Measurements from ENCODE around the gene REPS1.
"Not testable (repeated sequence)": the region's sequence is repeated elsewhere in the genome, so short reads cannot be mapped to it uniquely, and the experiment has no call there.

Gene REPS1

GRCh38 chr6:138997136-138997535, 9.1 kb upstream of the REPS1 start:
- no peak for FAIRE-seq
- DNase-seq (ENCODE audit: insufficient read length), result no peak
- TF ChIP-seq TAF1 (IDR thresholded peaks at IDR 0.05; ENCODE audit: borderline replicate concordance, low read depth, low read length), result no peak
- TF ChIP-seq POLR2AphosphoS5 (IDR thresholded peaks at IDR 0.05; ENCODE audit: low read depth, low read length), result no peak
- TF ChIP-seq POLR2A (IDR thresholded peaks at IDR 0.05; ENCODE audit: low read depth, low read length), result no peak

- no peak for DNase-seq (ENCODE audit: insufficient read length)
- TF ChIP-seq POLR2AphosphoS5 (IDR thresholded peaks at IDR 0.05; ENCODE audit: low read depth, low read length) (no peak), TAF1 (IDR thresholded peaks at IDR 0.05; ENCODE audit: borderline replicate concordance, low read depth, low read length) (no peak), POLR2A (IDR thresholded peaks at IDR 0.05; ENCODE audit: low read depth, low read length) (no peak)
- FAIRE-seq, result no peak
These were observed 8.5 kb upstream of the REPS1 start for GRCh38 chr6:138996524-138996923.

- not testable (repeated sequence) for FAIRE-seq; DNase-seq (ENCODE audit: insufficient read length)
These were observed 5.4 kb upstream of the REPS1 start for GRCh38 chr6:138993410-138993809.

- not testable (repeated sequence) for FAIRE-seq; DNase-seq (ENCODE audit: insufficient read length)
These were observed 4.9 kb upstream of the REPS1 start for GRCh38 chr6:138992965-138993364.

- no peak for DNase-seq (ENCODE audit: insufficient read length)
- no peak for FAIRE-seq
- TF ChIP-seq POLR2A (IDR thresholded peaks at IDR 0.05; ENCODE audit: low read depth, low read length) (no peak), POLR2AphosphoS5 (IDR thresholded peaks at IDR 0.05; ENCODE audit: low read depth, low read length) (no peak), TAF1 (IDR thresholded peaks at IDR 0.05; ENCODE audit: borderline replicate concordance, low read depth, low read length) (no peak)
These were observed 3.2 kb upstream of the REPS1 start for GRCh38 chr6:138991206-138991605.

GRCh38 chr6:138989098-138989983, 1.3 kb upstream of the REPS1 start:
- no peak for FAIRE-seq
- TF ChIP-seq TAF1 (IDR thresholded peaks at IDR 0.05; ENCODE audit: borderline replicate concordance, low read depth, low read length) (no peak), POLR2AphosphoS5 (IDR thresholded peaks at IDR 0.05; ENCODE audit: low read depth, low read length) (no peak), POLR2A (IDR thresholded peaks at IDR 0.05; ENCODE audit: low read depth, low read length) (no peak)
- no peak for DNase-seq (ENCODE audit: insufficient read length)

- TF ChIP-seq POLR2AphosphoS5 (IDR thresholded peaks at IDR 0.05; ENCODE audit: low read depth, low read length) (no peak), POLR2A (IDR thresholded peaks at IDR 0.05; ENCODE audit: low read depth, low read length) (no peak), TAF1 (IDR thresholded peaks at IDR 0.05; ENCODE audit: borderline replicate concordance, low read depth, low read length) (no peak)
- DNase-seq (ENCODE audit: insufficient read length), result no peak
- FAIRE-seq, result no peak
These were observed 399 bp upstream of the REPS1 start for GRCh38 chr6:138988469-138988834.

- TF ChIP-seq POLR2A (IDR thresholded peaks at IDR 0.05; ENCODE audit: low read depth, low read length) (no peak), TAF1 (IDR thresholded peaks at IDR 0.05; ENCODE audit: borderline replicate concordance, low read depth, low read length) (no peak), POLR2AphosphoS5 (IDR thresholded peaks at IDR 0.05; ENCODE audit: low read depth, low read length) (no peak)
- no peak for FAIRE-seq
- DNase-seq (ENCODE audit: insufficient read length), result peak; percentile 35
These were observed 892 bp downstream of the REPS1 start for GRCh38 chr6:138987080-138987642.

- TF ChIP-seq TAF1 (IDR thresholded peaks at IDR 0.05; ENCODE audit: borderline replicate concordance, low read depth, low read length) (no peak), POLR2AphosphoS5 (IDR thresholded peaks at IDR 0.05; ENCODE audit: low read depth, low read length) (no peak), POLR2A (IDR thresholded peaks at IDR 0.05; ENCODE audit: low read depth, low read length) (no peak)
- peak; percentile 70 for FAIRE-seq
- DNase-seq (ENCODE audit: insufficient read length), result no peak
These were observed 1.5 kb downstream of the REPS1 start for GRCh38 chr6:138986578-138986977.

GRCh38 chr6:138981416-138981815, 6.6 kb downstream of the REPS1 start:
- FAIRE-seq, result no peak
- no peak for TF ChIP-seq TAF1 (IDR thresholded peaks at IDR 0.05; ENCODE audit: borderline replicate concordance, low read depth, low read length)
- TF ChIP-seq POLR2A (IDR thresholded peaks at IDR 0.05; ENCODE audit: low read depth, low read length), result no peak
- TF ChIP-seq POLR2AphosphoS5 (IDR thresholded peaks at IDR 0.05; ENCODE audit: low read depth, low read length), result no peak

GRCh38 chr6:138979813-138980668, 8.0 kb downstream of the REPS1 start:
- DNase-seq (ENCODE audit: insufficient read length) (no peak), FAIRE-seq (no peak)

More at GRCh38 chr6:138981416-138981815, 6.6 kb downstream of the REPS1 start:
- DNase-seq (ENCODE audit: insufficient read length), result no peak

More at GRCh38 chr6:138979813-138980668, 8.0 kb downstream of the REPS1 start:
- TF ChIP-seq POLR2AphosphoS5 (IDR thresholded peaks at IDR 0.05; ENCODE audit: low read depth, low read length), result no peak
- no peak for TF ChIP-seq POLR2A (IDR thresholded peaks at IDR 0.05; ENCODE audit: low read depth, low read length)
- TF ChIP-seq TAF1 (IDR thresholded peaks at IDR 0.05; ENCODE audit: borderline replicate concordance, low read depth, low read length), result no peak
